HUDEP-2 (cell line): ENCODE data around the gene P2RY12.
A peak's percentile ranks its signal among the peaks of the same experiment; 100 is the strongest.
"Not testable (repeated sequence)": the region's sequence is repeated elsewhere in the genome, so short reads cannot be mapped to it uniquely, and the experiment has no call there.

Experiments
- DNase-seq, 76 experiments: peaks; one replicate each; lab custom pipeline; 2025; ENCODE audit not compliant: unreplicated experiment in 76 of 76; lab: John Stamatoyannopoulos, UW

P2RY12 gene

DNA sequence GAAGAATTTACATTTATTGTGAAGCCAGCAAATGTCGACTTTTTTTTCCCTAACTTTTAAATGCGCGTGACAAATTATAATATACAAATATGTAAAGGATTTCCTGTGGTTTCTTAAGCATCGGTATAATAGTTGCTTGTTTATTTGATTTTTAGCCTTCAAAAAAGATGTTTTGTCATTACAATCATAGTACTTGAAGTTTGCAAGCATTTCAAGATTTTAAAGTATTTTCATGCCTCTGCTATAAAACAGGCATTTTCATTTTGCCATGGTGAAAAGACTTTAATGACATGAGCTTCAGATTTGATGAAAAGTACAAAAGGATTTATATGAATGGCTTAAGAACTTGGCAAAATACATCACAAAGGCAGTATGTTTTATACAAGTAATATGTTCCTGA lies 9.4 kb upstream of the P2RY12 start:
- no peak for DNase-seq

DNA sequence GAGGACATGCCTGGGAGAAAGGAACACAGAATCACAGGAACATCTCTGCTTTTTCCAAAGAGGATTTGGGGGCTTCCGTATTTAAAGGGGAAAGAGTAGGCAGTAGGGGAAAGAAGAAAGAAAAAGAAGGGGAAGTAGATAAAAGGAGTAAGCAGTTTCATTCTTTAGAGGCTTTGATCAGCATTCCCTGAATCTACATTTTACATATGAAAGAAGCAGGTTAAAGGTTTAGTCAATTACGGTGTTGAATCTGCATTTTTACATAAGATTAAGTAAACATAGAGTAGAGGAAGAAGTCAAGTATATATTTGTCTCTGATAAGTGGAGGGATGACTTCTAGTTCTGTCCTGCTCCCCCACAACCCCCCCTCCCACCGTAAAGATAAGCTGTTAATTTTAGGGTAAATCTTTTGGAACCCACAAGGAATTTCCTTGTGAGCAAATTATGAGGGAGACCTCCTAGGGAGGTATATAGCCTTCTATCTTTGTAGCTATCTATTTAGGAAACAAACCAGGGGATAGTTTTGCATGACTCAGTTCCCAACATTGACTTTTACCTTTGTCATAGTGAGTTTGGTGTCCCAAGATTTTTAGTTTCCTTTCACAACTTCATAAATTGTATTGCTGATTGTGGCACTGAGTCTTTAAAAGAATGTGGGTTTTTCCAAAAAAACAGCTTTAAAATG lies 8.7 kb upstream of the P2RY12 start:
- no peak for DNase-seq

DNA sequence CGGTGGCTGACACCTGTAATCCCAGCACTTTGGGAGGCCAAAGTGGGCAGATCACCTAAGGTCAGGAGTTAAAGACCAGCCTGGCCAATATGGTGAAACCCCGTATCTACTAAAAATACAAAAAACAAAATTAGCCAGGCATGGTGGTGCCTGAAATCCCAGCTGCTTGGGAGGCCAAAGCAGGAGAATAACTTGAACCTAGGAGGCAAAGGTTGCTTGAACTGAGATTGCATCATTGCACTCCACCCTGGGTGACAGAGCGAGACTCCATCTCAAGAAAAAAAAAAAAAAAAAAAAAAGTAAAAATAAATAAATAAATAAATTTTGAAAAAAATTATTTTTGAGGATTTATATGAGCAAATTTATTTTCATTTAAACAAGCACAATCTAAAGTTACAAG lies 7.6 kb upstream of the P2RY12 start:
- DNase-seq: not testable (repeated sequence)

DNA sequence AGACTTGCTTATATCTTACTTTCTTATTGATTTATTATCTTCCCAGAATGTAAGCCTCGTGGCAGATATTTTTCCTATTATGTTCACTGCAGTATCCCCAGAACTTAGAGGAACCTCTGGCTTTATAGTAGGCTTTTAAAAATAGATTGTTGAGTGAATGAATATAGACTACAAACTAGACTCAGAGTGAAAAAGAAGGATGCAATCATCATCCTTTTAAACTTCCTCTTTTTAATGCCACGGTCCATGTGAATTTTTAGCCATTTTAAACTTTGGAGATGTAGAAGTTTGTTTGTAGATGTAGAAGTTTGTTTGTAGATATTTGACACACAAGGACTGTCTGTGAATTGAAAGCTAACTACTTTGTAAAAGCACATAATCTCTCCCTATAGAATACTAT lies 7.2 kb upstream of the P2RY12 start:
- no peak for DNase-seq

DNA sequence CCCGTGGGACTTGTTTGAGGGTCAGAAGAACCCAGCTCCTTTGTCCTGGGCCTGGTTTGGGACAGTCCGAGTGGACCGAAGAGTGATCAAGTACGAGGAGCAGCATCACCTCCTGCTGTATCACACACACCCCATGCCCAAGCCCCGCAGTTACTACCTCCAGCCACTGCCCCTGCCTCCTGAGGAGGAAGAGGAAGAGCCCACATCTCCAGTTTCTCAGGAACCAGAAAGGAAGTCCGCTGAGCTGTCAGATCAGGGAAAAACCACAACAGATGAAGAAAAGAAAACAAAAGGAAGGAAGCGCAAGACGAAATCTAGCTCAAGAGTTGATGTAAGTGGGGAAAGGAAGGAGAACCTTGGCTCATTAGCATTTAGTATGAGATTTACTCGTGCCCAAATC lies 3.3 kb upstream of the P2RY12 start:
- DNase-seq: no peak

DNA sequence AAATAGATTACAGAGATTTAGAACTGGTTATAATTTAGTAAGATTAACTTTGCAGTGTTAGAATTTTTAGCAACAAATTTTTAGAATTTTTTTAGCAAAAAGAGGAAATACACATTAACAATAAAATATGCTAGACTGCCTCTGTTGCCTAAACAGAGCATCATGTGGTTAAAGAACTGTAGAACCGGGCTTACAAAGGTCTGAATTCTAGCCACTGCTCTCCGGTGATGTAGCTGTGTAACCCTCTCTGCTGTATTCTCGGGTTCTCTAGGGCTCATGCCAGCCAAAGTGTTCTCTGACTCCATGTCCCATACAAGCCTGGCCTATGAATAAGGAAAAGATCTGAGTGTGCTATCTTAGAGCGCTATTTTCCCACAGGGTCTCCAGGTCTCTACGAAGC lies 2.9 kb upstream of the P2RY12 start:
- DNase-seq: no peak

DNA sequence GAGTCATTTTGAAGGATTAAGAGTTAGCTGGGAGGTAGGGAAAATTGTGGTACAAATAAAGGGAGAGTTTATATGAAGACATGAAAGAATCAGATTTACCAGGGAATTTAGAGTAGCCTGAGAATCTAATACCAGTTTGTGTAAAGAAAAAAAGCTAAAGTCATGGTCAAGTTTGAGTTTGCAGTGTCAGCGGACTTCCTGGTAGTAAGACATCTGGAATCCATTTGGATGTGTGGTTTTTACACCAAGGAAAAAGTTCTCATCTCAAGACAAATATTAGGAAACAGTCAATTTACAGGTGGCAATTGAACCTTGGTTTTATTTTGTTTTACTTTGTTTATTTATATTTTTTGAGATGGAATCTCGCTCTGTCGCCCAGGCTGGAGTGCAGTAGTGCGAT lies 1.5 kb upstream of the P2RY12 start:
- no peak for DNase-seq

DNA sequence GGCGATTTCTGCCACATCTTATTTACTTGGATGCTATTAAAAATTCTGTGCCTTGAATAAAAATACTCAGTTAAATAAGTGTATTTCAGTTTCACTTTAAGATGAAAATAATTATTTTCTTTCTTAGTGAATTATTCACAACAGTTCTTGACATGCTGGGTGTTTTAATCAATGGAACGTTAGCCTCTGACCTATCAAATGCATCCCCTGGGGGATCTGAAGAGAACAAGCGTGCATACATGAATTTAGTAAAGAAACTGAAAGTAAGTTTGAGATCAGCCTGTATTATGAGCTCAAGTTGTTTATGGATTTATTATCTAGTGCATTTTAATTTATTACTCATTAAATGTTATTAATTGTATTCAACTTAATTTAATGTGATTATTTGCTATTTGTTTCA lies 597 bp downstream of the P2RY12 start:
- DNase-seq: no peak

DNA sequence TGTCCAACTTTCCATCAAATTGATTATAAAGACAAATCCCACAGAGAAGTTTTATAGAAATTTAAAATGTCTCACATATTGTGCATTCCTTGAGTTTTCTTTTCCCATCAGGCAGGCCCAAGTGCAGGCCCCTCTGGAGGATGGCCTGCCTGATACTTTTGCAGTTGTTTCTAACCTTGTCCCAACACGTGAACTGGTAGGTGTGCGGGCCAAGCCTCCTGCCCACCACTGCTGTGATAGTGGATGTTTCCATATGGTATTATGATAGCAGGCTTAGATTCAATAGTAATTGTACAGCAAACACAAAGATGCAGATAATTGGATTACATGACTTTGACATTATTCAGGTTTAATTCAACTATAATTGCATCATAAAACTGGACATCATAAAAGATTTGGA lies 1.4 kb downstream of the P2RY12 start:
- DNase-seq: no peak

DNA sequence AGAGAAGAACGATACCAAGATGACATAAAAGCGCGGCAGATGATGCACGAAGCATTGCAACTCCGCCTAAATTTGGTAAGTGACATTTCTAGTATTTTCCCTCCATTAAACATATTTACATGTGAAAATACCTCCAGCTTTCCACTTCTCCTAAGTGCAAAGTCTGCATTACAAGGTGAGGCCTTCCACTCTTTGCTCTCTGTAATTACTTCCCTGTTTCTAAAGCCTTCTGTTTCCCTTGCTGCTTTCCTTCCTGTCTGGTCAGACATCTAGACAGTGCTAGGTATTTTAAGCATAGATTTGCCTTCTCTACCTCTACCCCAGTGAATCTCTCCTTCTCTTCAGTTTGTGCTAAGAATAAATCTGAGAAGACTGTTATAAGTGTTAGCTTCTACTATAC lies 1.9 kb downstream of the P2RY12 start:
- DNase-seq: no peak

DNA sequence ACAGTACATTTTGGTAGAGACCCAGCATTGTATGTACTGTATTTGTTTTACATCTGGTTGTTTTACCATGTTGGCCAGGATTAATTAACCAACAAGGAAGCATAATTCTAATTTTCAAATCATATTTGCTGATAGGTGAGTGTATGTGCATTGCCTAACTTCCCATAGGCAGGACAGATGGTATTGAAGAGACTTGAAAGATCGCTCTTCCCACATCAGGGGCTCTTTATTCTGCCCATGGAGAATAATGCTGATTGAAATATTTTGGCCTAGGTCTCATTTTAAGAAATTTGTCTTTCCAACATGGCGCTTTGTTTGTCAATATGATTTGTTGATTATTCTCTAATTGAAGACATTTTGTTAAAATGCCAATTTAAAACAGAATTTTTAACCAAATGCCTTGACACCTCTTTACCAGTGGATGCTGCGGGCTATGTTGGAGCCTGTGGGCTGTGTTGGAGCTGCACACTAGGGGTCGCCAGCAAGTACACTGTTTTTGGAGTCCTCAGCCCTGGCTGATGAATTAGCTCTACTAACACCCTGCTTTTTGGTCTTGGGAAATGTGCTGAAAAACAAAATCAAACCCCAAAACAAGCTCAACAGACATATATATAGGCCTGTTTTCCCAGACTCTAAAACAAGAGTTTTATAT lies 5.3 kb downstream of the P2RY12 start:
- peak in 15 of 76 experiments; percentile 0 to 22 (median 2) for DNase-seq

DNA sequence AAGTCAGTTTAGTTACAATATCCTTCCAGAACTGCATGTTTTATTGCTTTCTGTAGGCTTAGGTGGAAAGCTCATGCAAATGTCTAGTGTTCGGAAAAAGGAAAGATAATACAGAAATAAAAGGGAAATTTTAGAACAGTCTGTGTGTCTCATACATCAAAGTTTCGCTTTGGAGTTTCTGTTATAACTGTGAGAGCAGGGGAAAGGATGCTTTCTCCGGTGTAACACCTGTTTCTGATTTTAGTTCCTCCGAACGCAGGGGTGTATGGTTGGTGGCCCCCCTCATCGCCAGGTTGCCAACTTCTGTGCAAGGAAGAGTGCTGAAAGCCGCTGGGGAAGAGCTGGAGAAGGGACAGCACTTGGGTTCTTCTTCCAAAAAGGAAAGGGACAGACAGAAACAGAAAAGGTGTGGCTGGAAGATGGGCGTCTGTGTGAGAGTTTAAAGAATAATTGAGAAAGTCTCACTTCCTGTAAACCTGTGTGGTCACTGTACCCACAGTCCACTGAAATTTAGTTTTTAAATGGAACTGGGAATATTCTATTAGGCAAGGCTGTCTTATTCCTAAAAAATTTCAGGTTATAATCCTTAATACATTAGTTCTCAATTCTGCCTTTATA lies 6.7 kb downstream of the P2RY12 start:
- DNase-seq: no peak

DNA sequence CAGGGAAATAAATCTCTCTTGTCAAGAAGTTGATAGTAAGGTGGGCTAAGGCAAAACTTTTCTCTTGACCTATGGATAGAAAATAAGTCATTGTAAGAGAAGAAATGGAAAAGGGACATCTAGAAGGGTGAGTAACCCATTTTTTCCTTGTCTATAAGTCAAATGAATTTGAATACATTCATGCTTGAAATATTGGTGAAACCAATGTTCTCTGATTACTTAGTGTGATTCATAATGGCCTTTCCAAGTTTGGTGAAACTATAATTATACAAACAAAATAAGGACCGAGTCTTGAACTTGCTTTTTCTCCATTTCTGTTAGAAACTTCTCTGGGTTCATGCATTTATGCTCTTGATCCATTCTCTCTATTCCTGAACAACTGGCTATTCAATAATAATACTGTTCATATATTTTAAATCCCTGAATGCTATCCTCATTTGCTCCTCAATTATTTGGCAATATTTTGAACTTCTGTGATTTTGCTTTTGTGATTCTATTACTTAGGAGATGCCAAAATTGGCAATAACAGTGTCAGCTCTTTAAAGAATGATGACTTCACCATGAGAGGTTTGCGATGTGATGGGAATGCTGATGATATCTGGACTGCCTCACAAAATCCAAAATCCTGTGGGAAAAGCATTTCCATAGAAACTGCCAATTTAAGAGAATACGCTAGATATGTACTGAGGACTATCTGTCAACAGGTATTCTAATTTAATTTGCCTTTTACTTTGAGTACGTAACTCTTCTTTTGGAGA lies 12.3 kb downstream of the P2RY12 start:
- DNase-seq: no peak

DNA sequence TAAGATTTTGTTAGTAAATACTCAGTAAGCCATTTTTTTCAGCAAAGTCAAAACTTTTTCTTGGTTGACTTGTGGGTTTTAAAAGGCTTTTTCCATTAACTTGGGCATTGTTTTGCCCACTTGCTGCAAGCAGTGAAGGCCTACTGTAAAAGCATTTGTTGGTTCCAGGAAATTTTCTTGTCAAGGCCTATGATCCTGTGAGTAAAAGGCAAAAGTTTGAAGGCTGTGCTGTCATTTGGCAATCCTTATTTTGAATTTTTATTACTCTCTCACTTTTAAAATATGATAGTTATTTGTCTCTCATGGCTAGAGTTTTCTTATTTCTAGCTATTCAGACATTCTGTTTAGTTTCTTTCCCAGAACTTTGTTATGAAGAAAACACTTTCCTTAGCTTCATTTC lies 13.0 kb downstream of the P2RY12 start:
- DNase-seq: no peak

DNA sequence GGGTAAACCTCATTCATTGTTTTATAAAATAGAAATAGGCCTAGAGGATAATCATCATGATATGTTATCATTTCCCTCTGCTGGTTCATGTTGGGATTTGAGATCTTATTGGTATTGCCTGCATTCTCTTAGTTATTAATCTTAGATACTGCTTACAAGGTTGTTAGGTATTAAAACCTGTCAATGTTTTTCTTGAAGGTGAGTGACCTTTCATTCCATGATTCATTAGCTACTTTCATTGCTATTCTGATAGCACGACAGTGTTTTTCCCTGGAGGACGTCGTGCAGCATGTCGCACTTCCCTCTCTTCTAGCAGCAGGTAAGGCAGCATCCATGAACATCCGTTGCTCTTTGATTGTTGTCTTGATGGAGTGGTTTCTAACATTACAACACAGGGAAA lies 17.1 kb downstream of the P2RY12 start:
- DNase-seq: no peak

DNA sequence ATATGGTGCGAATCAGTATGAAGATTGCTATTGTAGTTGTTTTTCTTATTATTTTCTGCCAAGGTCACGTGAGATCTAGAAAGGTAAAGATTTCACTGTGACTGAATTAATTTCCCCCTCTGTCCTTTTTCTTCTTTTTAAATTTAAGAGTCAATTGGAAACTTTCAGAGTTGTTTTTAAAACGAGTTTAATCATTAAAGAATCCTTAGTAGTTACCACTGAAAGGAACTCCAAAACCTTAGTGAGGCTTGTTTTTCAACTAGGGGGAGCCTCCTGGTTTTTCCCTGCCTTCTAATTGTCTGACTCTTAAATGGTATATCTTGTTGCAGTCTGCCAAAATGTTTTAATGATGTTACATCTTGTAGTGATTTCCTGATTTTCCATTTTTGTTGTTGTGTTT lies 17.6 kb downstream of the P2RY12 start:
- no peak for DNase-seq

DNA sequence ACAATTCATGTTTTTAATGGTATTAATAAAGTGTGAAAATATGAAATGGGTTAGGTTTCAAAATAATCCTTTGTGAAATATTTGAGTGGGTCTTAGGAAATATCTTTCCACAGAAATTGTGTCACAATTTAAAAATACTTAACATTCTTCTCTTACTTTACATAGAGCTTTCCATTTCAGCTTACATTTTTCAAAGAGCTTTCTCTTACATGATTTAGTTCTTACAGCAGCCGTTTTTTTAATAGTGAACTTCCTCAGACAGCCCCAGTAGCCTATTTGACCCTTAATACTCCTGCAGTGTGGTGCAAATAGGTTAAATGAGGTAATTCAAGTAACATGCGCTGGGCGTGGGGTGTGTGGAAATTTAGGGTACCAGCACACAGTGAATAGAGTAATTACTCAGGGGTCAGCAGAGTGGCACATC lies 21.8 kb downstream of the P2RY12 start:
- DNase-seq: no peak

DNA sequence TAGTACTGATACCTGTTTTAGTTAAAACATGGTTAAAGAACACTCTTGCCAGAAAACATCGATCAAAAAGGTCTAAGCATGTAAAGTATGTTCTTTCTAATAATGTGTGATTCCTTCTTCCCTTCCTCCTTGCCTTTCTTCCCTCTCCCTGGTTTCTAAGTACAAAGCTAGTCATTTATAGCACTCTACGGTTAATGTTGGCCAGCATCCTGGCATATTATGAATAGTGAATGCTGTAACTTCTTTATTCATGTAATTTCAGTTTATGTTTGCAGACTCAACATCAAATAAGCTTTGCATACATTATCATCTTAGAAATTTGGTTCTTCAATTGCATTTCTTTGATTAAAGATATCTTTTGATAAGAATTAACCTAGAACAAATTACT lies 27.1 kb downstream of the P2RY12 start:
- DNase-seq: no peak

DNA sequence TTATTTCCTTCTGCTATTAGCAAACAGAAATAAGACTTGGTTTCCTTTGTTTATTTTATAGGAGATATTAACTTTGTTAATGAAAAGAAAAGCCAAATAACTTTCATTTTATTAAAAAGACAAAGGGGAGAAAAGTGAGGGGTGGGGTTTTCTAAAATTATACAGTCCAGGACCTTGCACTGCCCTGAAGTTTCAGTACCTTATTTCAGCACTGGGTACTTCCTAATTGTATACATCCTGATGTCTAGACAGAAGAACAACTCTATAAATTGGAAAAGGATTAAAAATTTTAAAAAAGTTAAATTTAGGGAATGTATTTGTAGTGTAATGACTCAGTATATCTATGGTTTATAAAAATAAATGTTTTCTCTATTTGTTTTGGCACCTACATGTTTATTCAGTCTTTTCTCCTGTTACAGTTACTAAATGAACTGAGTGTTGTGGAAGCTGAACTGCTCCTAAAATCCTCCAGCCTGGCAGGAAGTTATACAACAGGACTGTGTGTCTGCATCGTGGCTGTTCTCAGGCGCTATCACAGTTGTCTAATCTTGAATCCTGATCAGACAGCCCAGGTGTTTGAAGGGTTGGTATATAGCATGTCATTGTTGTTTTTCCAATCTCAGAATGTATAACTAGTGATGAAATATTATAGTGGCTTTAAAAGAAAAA lies 27.6 kb downstream of the P2RY12 start:
- DNase-seq: no peak

DNA sequence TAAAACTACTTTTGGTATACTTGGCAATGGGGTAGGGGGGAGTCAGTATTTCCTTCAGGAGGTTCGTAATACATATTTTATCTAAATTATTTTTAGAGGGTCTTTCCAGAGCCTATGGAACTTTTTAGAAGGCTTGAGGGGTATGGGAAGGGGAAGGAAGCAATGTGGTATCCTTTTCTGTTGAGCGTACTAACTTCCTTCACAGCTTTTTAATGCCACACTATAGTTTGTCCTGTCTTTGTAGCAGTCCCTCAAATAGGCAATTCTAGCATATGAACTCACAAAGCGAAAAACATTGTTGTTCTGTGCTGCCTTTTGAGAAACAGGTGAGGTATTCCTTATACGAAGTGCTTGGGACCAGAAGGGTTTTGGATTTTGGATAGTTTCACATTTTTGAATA lies 32.9 kb downstream of the P2RY12 start:
- DNase-seq: no peak

DNA sequence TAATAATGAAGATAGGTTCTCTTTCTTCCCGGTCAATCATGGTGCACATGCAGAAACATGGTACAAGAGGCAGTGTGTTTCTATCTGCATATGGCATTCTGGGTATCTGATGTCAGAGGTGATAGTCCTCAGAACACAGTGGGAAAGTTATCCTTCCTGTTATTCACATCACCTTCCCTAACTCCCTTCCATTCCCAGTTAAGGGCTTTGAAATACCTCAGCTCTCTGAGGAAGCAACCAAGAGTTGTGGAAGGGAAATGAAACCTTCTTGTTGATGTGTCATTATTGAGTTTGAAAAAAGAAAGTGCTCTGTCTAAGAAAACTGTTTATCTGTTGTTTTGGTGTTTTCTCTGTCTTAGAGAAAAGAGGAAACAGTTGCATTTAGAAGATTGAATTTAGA lies 33.3 kb downstream of the P2RY12 start:
- no peak for DNase-seq
